ENCODE data around the gene ATXN1.

- TF ChIP-seq GATA2 (IDR thresholded peaks at IDR 0.05; ENCODE audit: low read depth, low read length) (no peak), GATA3 (IDR thresholded peaks at IDR 0.05; ENCODE audit: low read depth, low read length) (no peak)
These were observed 247.0 kb downstream of the ATXN1 start for GRCh38 chr6:16514249-16514648.
